Measurements from ENCODE around the gene PTPRT.

DNA sequence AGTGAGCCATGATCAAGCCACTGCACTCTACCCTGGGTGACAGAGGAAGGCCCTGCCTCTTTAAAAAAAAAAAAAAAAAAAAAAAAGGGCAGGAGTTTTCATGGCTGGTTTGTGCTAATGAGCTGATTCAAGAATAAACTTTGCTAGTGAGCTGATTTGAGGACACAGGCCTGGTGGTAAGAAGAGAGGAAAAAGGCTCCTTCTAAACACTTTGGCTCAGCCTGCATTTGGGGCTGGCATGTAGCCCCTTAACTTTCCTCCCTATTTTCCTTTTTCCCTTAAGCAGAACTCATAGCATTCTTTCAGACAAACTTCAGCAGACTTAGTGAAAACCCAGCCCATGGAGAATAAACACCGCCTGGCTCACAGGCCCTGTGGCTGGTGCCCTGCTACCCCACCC lies 432.7 kb downstream of the PTPRT start:
- TF ChIP-seq, protein P1, sequence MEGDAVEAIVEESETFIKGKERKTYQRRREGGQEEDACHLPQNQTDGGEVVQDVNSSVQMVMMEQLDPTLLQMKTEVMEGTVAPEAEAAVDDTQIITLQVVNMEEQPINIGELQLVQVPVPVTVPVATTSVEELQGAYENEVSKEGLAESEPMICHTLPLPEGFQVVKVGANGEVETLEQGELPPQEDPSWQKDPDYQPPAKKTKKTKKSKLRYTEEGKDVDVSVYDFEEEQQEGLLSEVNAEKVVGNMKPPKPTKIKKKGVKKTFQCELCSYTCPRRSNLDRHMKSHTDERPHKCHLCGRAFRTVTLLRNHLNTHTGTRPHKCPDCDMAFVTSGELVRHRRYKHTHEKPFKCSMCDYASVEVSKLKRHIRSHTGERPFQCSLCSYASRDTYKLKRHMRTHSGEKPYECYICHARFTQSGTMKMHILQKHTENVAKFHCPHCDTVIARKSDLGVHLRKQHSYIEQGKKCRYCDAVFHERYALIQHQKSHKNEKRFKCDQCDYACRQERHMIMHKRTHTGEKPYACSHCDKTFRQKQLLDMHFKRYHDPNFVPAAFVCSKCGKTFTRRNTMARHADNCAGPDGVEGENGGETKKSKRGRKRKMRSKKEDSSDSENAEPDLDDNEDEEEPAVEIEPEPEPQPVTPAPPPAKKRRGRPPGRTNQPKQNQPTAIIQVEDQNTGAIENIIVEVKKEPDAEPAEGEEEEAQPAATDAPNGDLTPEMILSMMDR (IDR thresholded peaks at IDR 0.05) = no peak
- TF ChIP-seq EP300 (IDR thresholded peaks at IDR 0.05) = no peak
- TF ChIP-seq POLR2A (IDR thresholded peaks at IDR 0.05) = no peak

Data from suprapubic skin (tissue), 3 donors.